Adipose tissue (tissue), 3 donors: Measurements from ENCODE around the gene CAGE1. TPM values are rescaled to one million over a fixed set of nuclear protein-coding genes. Genes with fewer than 3 reads are reported as not detected.
"Not testable (repeated sequence)": the region's sequence is repeated elsewhere in the genome, so short reads cannot be mapped to it uniquely, and the experiment has no call there.

ENCODE experiments used
- H3K27ac ChIP-seq: one replicate; pipeline ENCODE4 v1.5.1; 2013; ENCODE audit warnings: low read depth, low read length
- WGBS, 3 donors: extraction: QIAGEN DNeasy Blood & Tissue Kit; methylation state at CpG; one replicate each; pipeline ENCODE4 v1.1.7; 2013; 5-methylcytosine and 5-hydroxymethylcytosine counted together
- polyA plus RNA-seq, 3 donors: library from polyadenylated mRNA; stranded (reverse); fragments of 200-250 nt; gene quantifications; one replicate each; pipeline ENCODE4 v1.2.3, GENCODE V29; 2013
- donor health status: healthy with polysubstance abuse.
- donor health status: Bipolar disorder and iron deficiency.
- donor health status: healthy.

The CAGE1 gene
- polyA plus RNA-seq, 3 donors, result not detected

GRCh38 chr6:7316658-7317533 is 72.6 kb downstream of the CAGE1 start:
- H3K27ac ChIP-seq, result no peak overlapping the region
- WGBS, 3 donors, result 93 to 97% (median 96%) methylated on average over 31 to 41 of the region's 41 CpGs

- no peak overlapping the region for H3K27ac ChIP-seq
- WGBS, 3 donors, result 75 to 91% (median 79%) methylated on average over 6 of the region's 6 CpGs
Measured at GRCh38 chr6:7315948-7316365, 73.6 kb downstream of the CAGE1 start.

- WGBS, 3 donors, result 84 to 95% (median 85%) methylated on average over 34 of the region's 34 CpGs
- H3K27ac ChIP-seq, result not testable (repeated sequence)
Measured at GRCh38 chr6:7315087-7315947, 74.2 kb downstream of the CAGE1 start.

- no peak overlapping the region for H3K27ac ChIP-seq
- WGBS, 3 donors, result 91 to 98% (median 92%) methylated on average over 7 of the region's 7 CpGs
Measured at GRCh38 chr6:7314414-7314813, 75.1 kb downstream of the CAGE1 start.

GRCh38 chr6:7313505-7314165 is 75.9 kb downstream of the CAGE1 start:
- no peak overlapping the region for H3K27ac ChIP-seq
- WGBS, 3 donors, result 77 to 83% (median 80%) methylated on average over 15 of the region's 15 CpGs

- WGBS, 3 donors, result 0% methylated on average over 78 to 83 of the region's 83 CpGs
- H3K27ac ChIP-seq, result peak within 1 kb of the TSS; percentile 71
Measured at GRCh38 chr6:7312616-7313504, 76.7 kb downstream of the CAGE1 start, which contains the start of gene SSR1. Gene SSR1 (minus strand): TSS chr6:7313199. CDS start chr6:7313120, 79 bp downstream.

- peak overlapping the region; percentile 4 for H3K27ac ChIP-seq
- 2 to 3% (median 2%) methylated on average over 17 of the region's 17 CpGs for WGBS, 3 donors
Measured at GRCh38 chr6:7311917-7312615, 77.5 kb downstream of the CAGE1 start.

- H3K27ac ChIP-seq, result no peak overlapping the region
- WGBS, 3 donors, result 28 to 43% (median 28%) methylated on average over 1 of the region's 1 CpG
Measured at GRCh38 chr6:7311176-7311575, 78.4 kb downstream of the CAGE1 start.

- WGBS, 3 donors, result 52 to 98% (median 82%) methylated on average over 5 of the region's 5 CpGs
- no peak overlapping the region for H3K27ac ChIP-seq
Measured at GRCh38 chr6:7309050-7309449, 80.5 kb downstream of the CAGE1 start.

GRCh38 chr6:7307533-7307932 is 82.0 kb downstream of the CAGE1 start:
- 95 to 97% (median 95%) methylated on average over 5 of the region's 5 CpGs for WGBS, 3 donors
- no peak overlapping the region for H3K27ac ChIP-seq

GRCh38 chr6:7304821-7305220 is 84.7 kb downstream of the CAGE1 start:
- 61 to 87% (median 86%) methylated on average over 1 of the region's 1 CpG for WGBS, 3 donors

GRCh38 chr6:7301702-7302101 is 87.8 kb downstream of the CAGE1 start:
- WGBS, 3 donors, result 47 to 89% (median 87%) methylated on average over 7 of the region's 7 CpGs
- no peak overlapping the region for H3K27ac ChIP-seq

More at GRCh38 chr6:7304821-7305220, 84.7 kb downstream of the CAGE1 start:
- no peak overlapping the region for H3K27ac ChIP-seq

GRCh38 chr6:7300926-7301325 is 88.6 kb downstream of the CAGE1 start:
- no peak overlapping the region for H3K27ac ChIP-seq
- 67 to 88% (median 85%) methylated on average over 5 of the region's 5 CpGs for WGBS, 3 donors

- 90 to 91% (median 90%) methylated on average over 1 of the region's 1 CpG for WGBS, 3 donors
Measured at GRCh38 chr6:7298113-7298512, 91.4 kb downstream of the CAGE1 start.

GRCh38 chr6:7296602-7297001 is 92.9 kb downstream of the CAGE1 start:
- WGBS, 3 donors, result 81 to 95% (median 91%) methylated on average over 2 of the region's 2 CpGs
- no peak overlapping the region for H3K27ac ChIP-seq

More at GRCh38 chr6:7298113-7298512, 91.4 kb downstream of the CAGE1 start:
- no peak overlapping the region for H3K27ac ChIP-seq

GRCh38 chr6:7295916-7296315 is 93.6 kb downstream of the CAGE1 start:
- H3K27ac ChIP-seq, result no peak overlapping the region
- 91 to 95% (median 92%) methylated on average over 3 of the region's 3 CpGs for WGBS, 3 donors

- no peak overlapping the region for H3K27ac ChIP-seq
- WGBS, 3 donors, result 68 to 85% (median 70%) methylated on average over 6 of the region's 6 CpGs
Measured at GRCh38 chr6:7292596-7293255, 96.8 kb downstream of the CAGE1 start.
